Panc1 (cell line): Measurements from ENCODE around the gene DROSHA. TPM values are rescaled to one million over a fixed set of nuclear protein-coding genes. Genes with fewer than 3 reads are reported as not detected.

Experiments
- ATAC-seq: fragments of 200-7000 bp; cut with Tn5 transposase; 2 replicates; pipeline ENCODE4 v1.9.1; 2020; ENCODE audit warnings: mild to moderate bottlenecking, moderate library complexity
- BruUV-seq: library from RNA; stranded (reverse); fragments of 400-500 nt; replicated peaks from 2 replicates; lab custom pipeline; 2021; lab: Mats Ljungman, UMichigan
- CTCF ChIA-PET: fragments of 300-600 bp; sonication (Branson Sonifier 250); formaldehyde crosslinking; loops from one replicate; lab custom pipeline; 2022; ENCODE audit warnings: antibody characterized with exemption; lab: Charles Lee
- POLR2A ChIA-PET: fragments of 300-600 bp; sonication (Branson Sonifier 250); formaldehyde crosslinking; loops from one replicate; lab custom pipeline; 2022; ENCODE audit warnings: antibody characterized with exemption; lab: Charles Lee
- DNase-seq: peaks from one replicate; pipeline ENCODE4 v3.0.0-alpha.2; 2010; ENCODE audit warnings: low read depth, low spot score
- H3K27ac ChIP-seq: 2 replicates; pipeline ENCODE4 v1.5.1; 2011; ENCODE audit warnings: mild to moderate bottlenecking, low read length, inconsistent platforms
- H3K27me3 ChIP-seq: fragments of 200-500 bp; sonication (Bioruptor generic); 2 replicates; pipeline ENCODE4 v1.6.0; 2014; ENCODE audit warnings: low read length, inconsistent platforms; ENCODE audit not compliant: control insufficient read depth, insufficient read depth
- H3K36me3 ChIP-seq: fragments of 200-500 bp; sonication (Bioruptor generic); 2 replicates; pipeline ENCODE4 v1.5.1; 2014; ENCODE audit warnings: inconsistent platforms, mild to moderate bottlenecking, low read length, moderate library complexity; ENCODE audit not compliant: control insufficient read depth, insufficient read depth
- H3K4me1 ChIP-seq: 2 replicates; pipeline ENCODE4 v1.5.1; 2011; ENCODE audit warnings: inconsistent platforms, mild to moderate bottlenecking, low read length, moderate library complexity; ENCODE audit not compliant: control insufficient read depth, insufficient read depth
- H3K4me3 ChIP-seq, 2 experiments: 2 replicates each; pipeline ENCODE4 v1.5.1; 2011 to 2012; ENCODE audit warnings: low read depth in 2 of 2, low read length in 2 of 2, mild to moderate bottlenecking in 2 of 2, inconsistent platforms in 1 of 2, moderate library complexity in 1 of 2
- H3K9me3 ChIP-seq: fragments of 200-500 bp; sonication (Bioruptor generic); 2 replicates; pipeline ENCODE4 v1.5.1; 2014; ENCODE audit warnings: low read depth, mild to moderate bottlenecking, inconsistent platforms, low read length, moderate library complexity; ENCODE audit not compliant: control insufficient read depth, insufficient read depth
- CTCF ChIP-seq: fragments of 450-650 bp; IDR thresholded peaks from 2 replicates; pipeline ENCODE4 v1.5.1; 2017; ENCODE audit warnings: mild to moderate bottlenecking
- POLR2AphosphoS5 ChIP-seq: IDR thresholded peaks from 2 replicates; pipeline ENCODE4 v1.6.1; 2012; ENCODE audit warnings: mild to moderate bottlenecking, low read depth, low read length, moderate library complexity
- SIN3A ChIP-seq: IDR thresholded peaks from 2 replicates; pipeline ENCODE4 v1.6.1; 2012; ENCODE audit warnings: low read depth, mild to moderate bottlenecking, low read length, moderate library complexity, borderline replicate concordance; ENCODE audit not compliant: insufficient read depth
- TCF7L2 ChIP-seq: IDR thresholded peaks from 2 replicates; pipeline ENCODE4 v1.6.1; 2011; ENCODE audit warnings: mild to moderate bottlenecking, low read depth, low read length, inconsistent platforms
- in situ Hi-C: cut with HindIII; loops from 2 replicates; pipeline ENCODE4 v1.10.0; 2016; ENCODE audit warnings: low sequenced_read_pairs, low pct_unique_long_range_greater_than_20kb
- intact Hi-C: fragments of 100-400 bp; cut with micrococcal nuclease; formaldehyde crosslinking; loops from one replicate; pipeline ENCODE4 v1.10.0; 2022; ENCODE audit not compliant: unreplicated experiment
- total RNA-seq: library from RNA; stranded (reverse); gene quantifications from one replicate; pipeline ENCODE4 v1.2.1, GENCODE V29; 2021; ENCODE audit not compliant: unreplicated experiment
- TF ChIP-seq, protein P1 (sequence below), 2 experiments: IDR thresholded peaks; 2 replicates each; pipeline ENCODE4 v1.6.1; 2011 to 2012; ENCODE audit warnings: low read depth in 2 of 2, control low read depth in 1 of 2, low read length in 1 of 2, mild to moderate bottlenecking in 1 of 2, moderate library complexity in 1 of 2; ENCODE audit not compliant: insufficient read depth in 1 of 2

The DROSHA gene
- total RNA-seq, 1 experiment from 2014 or later = 98.1 TPM

GRCh38 chr5:31470608-31471007 lies 61.3 kb downstream of the DROSHA start:
- no peaks in the 10 kb centered on the region for H3K27me3 ChIP-seq
- ChIA-PET POLR2A (no interaction called here), CTCF (no interaction called here)
- TF ChIP-seq, protein P1, sequence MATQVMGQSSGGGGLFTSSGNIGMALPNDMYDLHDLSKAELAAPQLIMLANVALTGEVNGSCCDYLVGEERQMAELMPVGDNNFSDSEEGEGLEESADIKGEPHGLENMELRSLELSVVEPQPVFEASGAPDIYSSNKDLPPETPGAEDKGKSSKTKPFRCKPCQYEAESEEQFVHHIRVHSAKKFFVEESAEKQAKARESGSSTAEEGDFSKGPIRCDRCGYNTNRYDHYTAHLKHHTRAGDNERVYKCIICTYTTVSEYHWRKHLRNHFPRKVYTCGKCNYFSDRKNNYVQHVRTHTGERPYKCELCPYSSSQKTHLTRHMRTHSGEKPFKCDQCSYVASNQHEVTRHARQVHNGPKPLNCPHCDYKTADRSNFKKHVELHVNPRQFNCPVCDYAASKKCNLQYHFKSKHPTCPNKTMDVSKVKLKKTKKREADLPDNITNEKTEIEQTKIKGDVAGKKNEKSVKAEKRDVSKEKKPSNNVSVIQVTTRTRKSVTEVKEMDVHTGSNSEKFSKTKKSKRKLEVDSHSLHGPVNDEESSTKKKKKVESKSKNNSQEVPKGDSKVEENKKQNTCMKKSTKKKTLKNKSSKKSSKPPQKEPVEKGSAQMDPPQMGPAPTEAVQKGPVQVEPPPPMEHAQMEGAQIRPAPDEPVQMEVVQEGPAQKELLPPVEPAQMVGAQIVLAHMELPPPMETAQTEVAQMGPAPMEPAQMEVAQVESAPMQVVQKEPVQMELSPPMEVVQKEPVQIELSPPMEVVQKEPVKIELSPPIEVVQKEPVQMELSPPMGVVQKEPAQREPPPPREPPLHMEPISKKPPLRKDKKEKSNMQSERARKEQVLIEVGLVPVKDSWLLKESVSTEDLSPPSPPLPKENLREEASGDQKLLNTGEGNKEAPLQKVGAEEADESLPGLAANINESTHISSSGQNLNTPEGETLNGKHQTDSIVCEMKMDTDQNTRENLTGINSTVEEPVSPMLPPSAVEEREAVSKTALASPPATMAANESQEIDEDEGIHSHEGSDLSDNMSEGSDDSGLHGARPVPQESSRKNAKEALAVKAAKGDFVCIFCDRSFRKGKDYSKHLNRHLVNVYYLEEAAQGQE (IDR thresholded peaks at IDR 0.05; ENCODE audit: insufficient read depth in 1 of 2, low read depth in 2 of 2, low read length in 1 of 2) = no peak
- no peak for TF ChIP-seq POLR2AphosphoS5
- no peak for TF ChIP-seq SIN3A
- H3K9me3 ChIP-seq = no peaks in the 10 kb centered on the region
- intact Hi-C loops = no loop called here
- in situ Hi-C loops = no loop called here
- BruUV-seq = no TSS peak
- ATAC-seq (no peak), DNase-seq (no peak)
- no peak overlapping the region for H3K27ac ChIP-seq
- peaks cover 9% of the 10 kb centered on the region for H3K36me3 ChIP-seq
- H3K4me3 ChIP-seq = no peak overlapping the region
- H3K4me1 ChIP-seq = no peaks in the 10 kb centered on the region

- intact Hi-C loops = no loop called here
- no peak for ATAC-seq
- in situ Hi-C loops = no loop called here
These were observed 62.0 kb downstream of the DROSHA start for GRCh38 chr5:31469886-31470285.

More at GRCh38 chr5:31469886-31470285, 62.0 kb downstream of the DROSHA start:
- Histone ChIP-seq H3K27ac (no peak overlapping the region), H3K27me3 (no peaks in the 10 kb centered on the region), H3K36me3 (peaks cover 11% of the 10 kb centered on the region), H3K4me1 (no peaks in the 10 kb centered on the region), H3K9me3 (no peaks in the 10 kb centered on the region), H3K4me3 (no peak overlapping the region)
- BruUV-seq = no TSS peak
- TF ChIP-seq POLR2AphosphoS5 (no peak), SIN3A (no peak), TCF7L2 (no peak), CTCF (no peak)
- TF ChIP-seq, protein P1 (IDR thresholded peaks at IDR 0.05; ENCODE audit: insufficient read depth in 1 of 2, low read depth in 2 of 2, low read length in 1 of 2) = no peak
- no peak for DNase-seq
- POLR2A ChIA-PET = no interaction called here
- CTCF ChIA-PET = no interaction called here
